Measurements from ENCODE around the gene NASP.

The NASP gene

GRCh38 chr1:45619149-45619921, 35.5 kb downstream of the NASP start:
- no peak for DNase-seq (ENCODE audit: extremely low read depth in 1 of 2, low read depth in 1 of 2)

GRCh38 chr1:45620588-45621500, 37.0 kb downstream of the NASP start:
- no peak for DNase-seq (ENCODE audit: extremely low read depth in 1 of 2, low read depth in 1 of 2)

GRCh38 chr1:45621501-45621836, 37.6 kb downstream of the NASP start:
- DNase-seq (ENCODE audit: extremely low read depth in 1 of 2, low read depth in 1 of 2): no peak

- no peak for DNase-seq (ENCODE audit: extremely low read depth in 1 of 2, low read depth in 1 of 2)
Observed at GRCh38 chr1:45621895-45622523, 38.2 kb downstream of the NASP start.

GRCh38 chr1:45622524-45623394, 38.9 kb downstream of the NASP start:
- DNase-seq (ENCODE audit: extremely low read depth in 1 of 2, low read depth in 1 of 2): no peak

GRCh38 chr1:45623972-45624371, 40.1 kb downstream of the NASP start, which contains the start of gene CCDC17:
CCDC17 (minus strand) TSS chr1:45624054; CDS start chr1:45623909, 145 bp downstream.
- DNase-seq (ENCODE audit: extremely low read depth in 1 of 2, low read depth in 1 of 2): no peak

GRCh38 chr1:45629035-45629434, 45.2 kb downstream of the NASP start:
- no peak for DNase-seq (ENCODE audit: extremely low read depth in 1 of 2, low read depth in 1 of 2)

- no peak for DNase-seq (ENCODE audit: extremely low read depth in 1 of 2, low read depth in 1 of 2)
Observed at GRCh38 chr1:45630429-45630828, 46.6 kb downstream of the NASP start.

- no peak for DNase-seq (ENCODE audit: extremely low read depth in 1 of 2, low read depth in 1 of 2)
Observed at GRCh38 chr1:45635211-45635610, 51.4 kb downstream of the NASP start.

GRCh38 chr1:45640293-45640692, 56.5 kb downstream of the NASP start:
- DNase-seq (ENCODE audit: extremely low read depth in 1 of 2, low read depth in 1 of 2): no peak

GRCh38 chr1:45643321-45643720, 59.5 kb downstream of the NASP start:
- no peak for DNase-seq (ENCODE audit: extremely low read depth in 1 of 2, low read depth in 1 of 2)

GRCh38 chr1:45643978-45644377, 60.1 kb downstream of the NASP start:
- no peak for DNase-seq (ENCODE audit: extremely low read depth in 1 of 2, low read depth in 1 of 2)

- DNase-seq (ENCODE audit: extremely low read depth in 1 of 2, low read depth in 1 of 2): no peak
Observed at GRCh38 chr1:45644661-45645060, 60.8 kb downstream of the NASP start.

- no peak for DNase-seq (ENCODE audit: extremely low read depth in 1 of 2, low read depth in 1 of 2)
Observed at GRCh38 chr1:45647248-45648021, 63.6 kb downstream of the NASP start.

GRCh38 chr1:45654540-45655280, 70.9 kb downstream of the NASP start:
- peak in 1 of 2 donors; percentile 7 for DNase-seq (ENCODE audit: extremely low read depth in 1 of 2, low read depth in 1 of 2)

GRCh38 chr1:45656573-45657226, 72.9 kb downstream of the NASP start:
- no peak for DNase-seq (ENCODE audit: extremely low read depth in 1 of 2, low read depth in 1 of 2)

- no peak for DNase-seq (ENCODE audit: extremely low read depth in 1 of 2, low read depth in 1 of 2)
Observed at GRCh38 chr1:45658171-45658570, 74.3 kb downstream of the NASP start.

GRCh38 chr1:45659222-45659621, 75.4 kb downstream of the NASP start:
- no peak for DNase-seq (ENCODE audit: extremely low read depth in 1 of 2, low read depth in 1 of 2)

- no peak for DNase-seq (ENCODE audit: extremely low read depth in 1 of 2, low read depth in 1 of 2)
Observed at GRCh38 chr1:45660336-45660735, 76.5 kb downstream of the NASP start.

Measured in stimulated activated CD8-positive, alpha-beta memory T cell treated with anti-CD3 and anti-CD28 coated beads, Interleukin-7, amount 100 ng/mL, for 48 hours (primary cell).